ENCODE measurements around the gene ZSWIM3. TPM values are rescaled to one million over a fixed set of nuclear protein-coding genes. Genes with fewer than 3 reads are reported as not detected.

ZSWIM3 gene
- total RNA-seq, 2 experiments from 2014 or later, result 0.36 to 0.44 TPM

GRCh38 chr20:45890985-45891983, 33.9 kb downstream of the ZSWIM3 start, which contains the start of the genes CTSA and NEURL2:
CTSA (plus strand) TSS chr20:45891335; CDS start chr20:45891569, 234 bp downstream.
NEURL2 (minus strand) TSS chr20:45891208; CDS start chr20:45890991, 217 bp downstream.
- no peaks in the 10 kb centered on the region for H3K9me3 Mint-ChIP-seq
- peaks cover 32% of the 10 kb centered on the region for H3K36me3 Mint-ChIP-seq (ENCODE audit: low read depth)
- Histone ChIP-seq H3K4me3 (ENCODE audit: low read length) (peak within 1 kb of the TSS; percentile 93), H3K36me3 (ENCODE audit: insufficient read depth, low read length) (peaks cover 35% of the 10 kb centered on the region), H3K4me1 (ENCODE audit: insufficient read depth, low read length) (peaks cover 48% of the 10 kb centered on the region), H3K27ac (ENCODE audit: low read depth in 1 of 2, low read length in 2 of 2) (peak within 1 kb of the TSS; percentile 50 to 65), H3K27me3 (ENCODE audit: control insufficient read depth in 1 of 2, insufficient read depth in 2 of 2, low read length in 2 of 2) (no peaks in the 10 kb centered on the region), H3K9me3 (ENCODE audit: control insufficient read depth in 1 of 2, insufficient read depth in 1 of 2, low read length in 2 of 2) (no peaks in the 10 kb centered on the region)
- TF ChIP-seq, protein P1, sequence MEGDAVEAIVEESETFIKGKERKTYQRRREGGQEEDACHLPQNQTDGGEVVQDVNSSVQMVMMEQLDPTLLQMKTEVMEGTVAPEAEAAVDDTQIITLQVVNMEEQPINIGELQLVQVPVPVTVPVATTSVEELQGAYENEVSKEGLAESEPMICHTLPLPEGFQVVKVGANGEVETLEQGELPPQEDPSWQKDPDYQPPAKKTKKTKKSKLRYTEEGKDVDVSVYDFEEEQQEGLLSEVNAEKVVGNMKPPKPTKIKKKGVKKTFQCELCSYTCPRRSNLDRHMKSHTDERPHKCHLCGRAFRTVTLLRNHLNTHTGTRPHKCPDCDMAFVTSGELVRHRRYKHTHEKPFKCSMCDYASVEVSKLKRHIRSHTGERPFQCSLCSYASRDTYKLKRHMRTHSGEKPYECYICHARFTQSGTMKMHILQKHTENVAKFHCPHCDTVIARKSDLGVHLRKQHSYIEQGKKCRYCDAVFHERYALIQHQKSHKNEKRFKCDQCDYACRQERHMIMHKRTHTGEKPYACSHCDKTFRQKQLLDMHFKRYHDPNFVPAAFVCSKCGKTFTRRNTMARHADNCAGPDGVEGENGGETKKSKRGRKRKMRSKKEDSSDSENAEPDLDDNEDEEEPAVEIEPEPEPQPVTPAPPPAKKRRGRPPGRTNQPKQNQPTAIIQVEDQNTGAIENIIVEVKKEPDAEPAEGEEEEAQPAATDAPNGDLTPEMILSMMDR (IDR thresholded peaks at IDR 0.05), result no peak
- H3K4me1 Mint-ChIP-seq (ENCODE audit: low read depth), result peaks cover 51% of the 10 kb centered on the region
- ChIA-PET POLR2A (interaction anchor here (0.7 to 8.2 kb wide), 13 partner anchors 10 to 92 kb away, joined by 3 to 105 read pairs (median 5); partner anchors contain the start of genes ACOT8, PCIF1, SNX21 and ZNF335), CTCF (interaction anchor here (0.7 to 1.6 kb wide), 5 partner anchors 10 to 67 kb away, joined by 3 to 5 read pairs (median 4); partner anchors contain the start of gene ZSWIM1)
- intact Hi-C loops (cut with DNase I, micrococcal nuclease), result loop anchor here (1.0 to 5.0 kb wide), 7 partner anchors 10 to 80 kb away; partner anchors contain the start of genes ACOT8 (in 2 of the 2), PCIF1 (in 2 of the 2), ZSWIM3 (in 2 of the 2) and UBE2C (in 1 of the 2)
- H3K27ac Mint-ChIP-seq, result peak within 1 kb of the TSS; percentile 84
- ATAC-seq (ENCODE audit: poor library complexity) (peak; percentile 79), DNase-seq (peak; percentile 64 to 92 (median 76))
- H3K27me3 Mint-ChIP-seq, result no peaks in the 10 kb centered on the region
- peak within 1 kb of the TSS; percentile 96 for H3K4me3 Mint-ChIP-seq

DNA sequence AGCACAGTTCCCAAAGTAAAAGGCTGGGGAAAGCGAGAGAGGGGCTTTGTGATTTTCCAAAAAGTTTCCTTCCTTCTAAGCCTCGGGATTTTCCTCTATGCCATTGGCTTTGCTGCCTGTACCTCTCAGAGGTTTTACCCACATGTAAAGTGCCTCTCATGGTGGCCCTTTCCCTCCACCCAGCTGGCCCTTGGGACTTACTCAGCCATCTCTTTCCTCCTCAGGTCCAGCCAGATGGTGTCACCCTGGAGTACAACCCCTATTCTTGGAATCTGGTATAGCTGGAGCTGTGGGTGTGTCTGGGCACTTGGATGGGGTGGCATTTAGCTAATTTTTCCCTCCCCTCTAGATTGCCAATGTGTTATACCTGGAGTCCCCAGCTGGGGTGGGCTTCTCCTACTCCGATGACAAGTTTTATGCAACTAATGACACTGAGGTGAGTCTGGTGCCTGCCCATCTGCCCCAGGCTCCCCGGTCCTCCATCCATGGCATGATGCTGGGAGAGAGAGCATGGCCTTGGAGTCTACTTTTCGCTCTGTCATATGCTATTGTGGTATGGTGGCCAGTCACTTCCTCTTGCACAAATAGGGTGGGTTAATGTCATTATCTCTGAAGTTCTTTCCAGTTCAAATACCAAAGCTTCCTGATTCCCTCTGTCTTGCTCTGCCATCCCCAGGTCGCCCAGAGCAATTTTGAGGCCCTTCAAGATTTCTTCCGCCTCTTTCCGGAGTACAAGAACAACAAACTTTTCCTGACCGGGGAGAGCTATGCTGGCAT, 34.8 kb downstream of the ZSWIM3 start:
- H3K4me1 Mint-ChIP-seq (ENCODE audit: low read depth), result peaks cover 45% of the 10 kb centered on the region
- intact Hi-C loops (cut with DNase I, micrococcal nuclease), result loop anchor here (5.0 kb wide), 2 partner anchors 35 to 80 kb away; partner anchors contain the start of genes ACOT8 (in 1 of the 2), UBE2C (in 1 of the 2) and ZSWIM3 (in 1 of the 2)
- Histone ChIP-seq H3K4me1 (ENCODE audit: insufficient read depth, low read length) (peaks cover 51% of the 10 kb centered on the region), H3K27ac (ENCODE audit: low read depth in 1 of 2, low read length in 2 of 2) (peak overlapping the region in 1 of 2 donors; percentile 40), H3K9me3 (ENCODE audit: control insufficient read depth in 1 of 2, insufficient read depth in 1 of 2, low read length in 2 of 2) (no peaks in the 10 kb centered on the region), H3K27me3 (ENCODE audit: control insufficient read depth in 1 of 2, insufficient read depth in 2 of 2, low read length in 2 of 2) (no peaks in the 10 kb centered on the region), H3K36me3 (ENCODE audit: insufficient read depth, low read length) (peaks cover 43% of the 10 kb centered on the region), H3K4me3 (ENCODE audit: low read length) (peak overlapping the region; percentile 93)
- TF ChIP-seq, protein P1 (IDR thresholded peaks at IDR 0.05), result no peak
- H3K9me3 Mint-ChIP-seq, result no peaks in the 10 kb centered on the region
- H3K4me3 Mint-ChIP-seq, result peak overlapping the region; percentile 96
- POLR2A ChIA-PET, result interaction anchor here (1.1 to 8.2 kb wide), 8 partner anchors 11 to 93 kb away, joined by 3 to 105 read pairs (median 12); partner anchors contain the start of genes ACOT8, PCIF1, SNX21 and UBE2C
- peak overlapping the region; percentile 84 for H3K27ac Mint-ChIP-seq
- ATAC-seq (ENCODE audit: poor library complexity) (no peak), DNase-seq (no peak)
- no peaks in the 10 kb centered on the region for H3K27me3 Mint-ChIP-seq
- CTCF ChIA-PET, result interaction anchor here (2.1 kb wide), 1 partner anchor 78 kb away, joined by 6 read pairs; no protein-coding TSS in a partner anchor
- peaks cover 36% of the 10 kb centered on the region for H3K36me3 Mint-ChIP-seq (ENCODE audit: low read depth)
